NCI-H446 treated with DMSO at 0.1 percent for 48 hours (cell line): ENCODE results near the gene HOXD12.

Experiments used
- DNase-seq: peaks from one replicate; lab custom pipeline; 2025; lab: John Stamatoyannopoulos, UW

HOXD12 gene, protein sequence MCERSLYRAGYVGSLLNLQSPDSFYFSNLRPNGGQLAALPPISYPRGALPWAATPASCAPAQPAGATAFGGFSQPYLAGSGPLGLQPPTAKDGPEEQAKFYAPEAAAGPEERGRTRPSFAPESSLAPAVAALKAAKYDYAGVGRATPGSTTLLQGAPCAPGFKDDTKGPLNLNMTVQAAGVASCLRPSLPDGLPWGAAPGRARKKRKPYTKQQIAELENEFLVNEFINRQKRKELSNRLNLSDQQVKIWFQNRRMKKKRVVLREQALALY

DNA sequence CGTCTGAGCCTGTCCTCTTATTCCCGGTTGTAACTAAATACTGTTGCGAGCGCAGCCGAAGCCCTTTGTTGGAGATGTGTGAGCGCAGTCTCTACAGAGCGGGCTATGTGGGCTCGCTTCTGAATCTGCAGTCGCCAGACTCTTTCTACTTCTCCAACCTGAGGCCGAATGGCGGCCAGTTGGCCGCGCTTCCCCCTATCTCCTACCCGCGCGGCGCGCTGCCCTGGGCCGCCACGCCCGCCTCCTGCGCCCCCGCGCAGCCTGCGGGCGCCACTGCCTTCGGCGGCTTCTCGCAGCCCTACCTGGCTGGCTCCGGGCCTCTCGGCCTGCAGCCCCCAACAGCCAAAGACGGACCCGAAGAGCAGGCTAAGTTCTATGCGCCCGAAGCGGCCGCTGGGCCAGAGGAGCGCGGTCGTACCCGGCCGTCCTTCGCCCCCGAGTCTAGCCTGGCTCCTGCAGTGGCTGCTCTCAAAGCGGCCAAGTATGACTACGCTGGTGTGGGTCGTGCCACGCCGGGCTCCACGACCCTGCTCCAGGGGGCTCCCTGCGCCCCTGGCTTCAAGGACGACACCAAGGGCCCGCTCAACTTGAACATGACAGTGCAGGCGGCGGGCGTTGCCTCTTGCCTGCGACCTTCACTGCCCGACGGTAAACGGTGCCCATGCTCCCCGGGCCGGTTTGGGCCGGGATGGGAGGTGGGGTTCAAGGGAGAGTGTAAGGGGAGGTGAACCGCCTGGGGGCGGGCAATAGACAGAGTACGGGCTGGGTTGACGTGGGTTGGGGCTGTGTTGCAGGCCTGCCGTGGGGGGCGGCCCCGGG is at the start of gene HOXD12:
Gene HOXD12, plus strand, starts transcription at position 68 of the 819 bp plus-strand sequence. Its CDS starts 7 bp downstream, at position 75.
- no peak for DNase-seq

DNA sequence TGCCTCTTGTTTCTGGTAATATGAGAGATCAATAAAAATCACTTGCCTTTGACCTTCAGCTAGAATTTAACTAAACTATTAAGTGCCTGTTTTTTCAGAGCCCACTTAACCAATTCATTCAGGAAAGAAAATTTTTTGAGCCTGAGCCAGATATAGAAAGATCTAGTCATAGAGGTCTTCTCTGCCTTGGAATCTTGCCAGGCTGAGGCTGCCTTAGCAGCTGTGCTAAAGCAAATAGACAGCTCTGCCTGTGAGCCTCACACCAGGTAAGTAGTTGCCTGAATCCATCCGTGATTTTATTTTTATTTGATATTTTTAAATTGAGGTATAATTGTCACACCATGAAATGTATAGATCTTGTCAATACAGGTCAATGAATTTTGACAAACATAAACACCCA is 43.2 kb upstream of the HOXD12 start:
- peak; percentile 36 for DNase-seq

DNA sequence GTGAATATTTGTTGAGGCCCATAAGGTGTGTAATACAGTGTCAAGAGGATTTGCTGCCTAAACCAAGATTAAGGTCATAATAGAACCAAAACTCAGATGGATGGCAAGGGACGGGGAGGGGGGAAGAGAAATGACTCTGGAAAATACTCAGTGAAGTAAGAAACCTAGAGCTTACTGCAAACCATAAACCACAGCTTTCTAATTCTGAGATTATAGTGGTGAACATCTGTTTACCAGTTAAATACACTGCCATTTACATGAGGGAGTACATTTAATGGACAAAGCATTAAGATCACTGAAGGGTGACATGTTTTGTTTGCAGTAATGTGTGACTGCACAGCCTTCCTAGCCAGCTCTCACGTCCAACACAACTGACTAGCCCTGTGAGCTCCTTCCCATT is 35.6 kb upstream of the HOXD12 start:
- no peak for DNase-seq

- no peak for DNase-seq
Measured at GRCh38 chr2:176066645-176067588, 32.7 kb upstream of the HOXD12 start.

GRCh38 chr2:176067589-176068418 is 31.8 kb upstream of the HOXD12 start:
- DNase-seq: no peak

DNA sequence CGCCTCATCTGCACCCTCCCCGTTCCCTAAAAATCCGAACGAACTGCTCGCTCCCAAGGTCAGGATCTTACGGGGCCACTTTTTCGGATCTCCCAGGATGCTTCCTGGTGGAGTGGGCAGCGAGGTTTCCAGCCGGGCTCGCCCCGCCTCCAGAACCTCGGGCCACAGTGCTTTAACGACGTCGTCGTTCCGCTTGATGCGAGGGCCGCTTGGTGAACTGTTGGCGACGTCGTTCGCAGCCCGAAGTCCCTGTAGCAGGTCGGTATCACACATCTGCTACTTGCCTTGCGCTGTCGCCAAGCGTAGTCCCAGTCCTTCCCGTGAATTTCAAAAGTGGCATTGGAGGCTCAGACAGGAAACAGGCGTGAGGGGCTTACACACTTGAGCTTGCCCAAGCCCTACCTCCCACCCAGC is 31.2 kb upstream of the HOXD12 start:
- DNase-seq: no peak

DNA sequence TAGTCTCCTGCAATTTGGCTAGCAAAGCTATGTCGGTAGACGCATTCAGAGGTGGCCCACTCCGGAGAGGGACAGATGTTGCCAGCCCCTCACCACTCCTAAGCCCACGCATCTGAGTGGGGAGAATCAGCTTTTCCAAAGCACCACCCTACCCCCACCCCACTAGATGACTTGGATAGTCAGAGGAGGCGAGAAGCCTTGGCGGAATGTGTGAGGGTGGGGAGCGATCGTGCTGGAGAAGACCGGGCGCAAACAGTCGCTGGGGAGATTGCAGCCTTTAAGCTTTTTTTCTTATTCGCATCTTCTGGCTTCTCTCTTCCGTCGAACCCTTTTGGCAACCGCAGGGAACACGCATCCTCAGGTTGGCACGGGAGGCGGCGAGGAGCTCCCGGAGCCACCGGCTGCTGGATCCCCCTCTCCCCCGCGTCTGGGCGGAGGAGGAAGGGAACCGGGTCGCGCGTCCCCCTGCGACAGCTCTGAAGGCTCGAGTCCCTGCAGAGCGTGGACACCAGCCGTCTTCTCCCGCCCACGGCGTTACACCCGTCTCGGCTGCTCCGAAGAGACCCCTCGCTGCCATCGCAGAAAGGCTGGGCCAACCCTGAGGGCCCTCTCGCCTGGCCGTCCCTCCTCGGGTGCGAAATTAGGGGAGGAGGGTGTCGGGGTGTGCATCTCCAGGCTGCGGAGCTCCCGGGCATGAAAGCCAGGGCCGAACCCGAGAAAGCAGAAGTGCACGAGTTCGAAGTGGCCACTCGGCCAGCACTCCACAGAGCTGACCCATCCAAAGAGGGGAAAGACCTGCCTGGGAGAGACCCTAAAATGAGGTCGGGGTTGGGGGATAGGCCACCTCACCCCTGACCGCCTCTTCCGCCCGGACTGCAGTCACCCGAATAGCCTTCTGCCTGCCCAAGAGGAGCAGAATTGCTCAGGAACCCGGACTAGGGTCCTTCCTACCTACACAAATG is 28.0 kb upstream of the HOXD12 start:
- no peak for DNase-seq

GRCh38 chr2:176072292-176072669 is 27.3 kb upstream of the HOXD12 start:
- DNase-seq: no peak

DNA sequence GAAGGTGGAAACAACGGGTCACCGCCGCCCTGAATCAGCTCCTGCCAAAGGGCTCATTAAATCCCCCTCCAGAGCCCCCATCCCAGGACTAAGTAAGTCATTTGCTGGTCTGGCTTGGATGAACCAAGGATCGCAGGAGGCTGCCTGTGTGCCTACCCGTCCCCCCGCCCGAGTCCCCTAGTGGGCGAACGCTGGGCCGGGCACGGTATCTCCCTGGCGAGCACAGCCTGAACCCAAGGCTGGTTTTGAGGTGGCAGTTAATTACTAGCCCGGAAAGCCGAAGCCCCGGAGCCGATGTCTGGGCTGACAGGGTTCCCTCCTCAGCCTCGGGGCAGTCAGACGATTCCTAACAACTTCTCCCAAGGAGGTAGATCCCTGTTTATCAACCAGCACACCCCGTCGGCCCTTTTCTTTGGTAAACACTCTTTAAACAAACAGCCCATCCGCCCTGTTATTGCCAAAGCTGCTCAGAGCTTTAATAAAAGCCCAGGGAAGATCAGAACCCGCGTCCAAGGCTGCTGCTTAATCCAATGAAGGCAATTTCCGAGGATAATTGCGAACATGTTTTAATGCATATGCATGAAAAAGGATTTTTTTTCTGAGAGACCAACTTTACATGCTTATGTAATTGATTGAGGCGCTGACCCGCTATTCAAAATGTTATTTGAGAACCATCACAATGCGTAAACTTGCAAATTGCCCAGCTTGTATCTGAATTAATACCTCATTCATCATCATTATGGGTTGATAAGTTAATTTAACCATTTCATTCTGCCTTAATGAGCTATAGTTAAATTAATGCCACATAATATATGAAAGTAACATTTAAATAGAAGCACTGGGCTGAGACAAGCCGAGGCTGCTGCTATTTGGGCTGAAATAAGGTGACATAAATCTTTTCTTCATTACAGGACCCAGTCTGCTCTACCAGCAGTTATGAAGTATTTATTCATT is 26.4 kb upstream of the HOXD12 start:
- DNase-seq: no peak

- no peak for DNase-seq
Measured at GRCh38 chr2:176074919-176075425, 24.6 kb upstream of the HOXD12 start.

GRCh38 chr2:176075481-176075880 is 24.1 kb upstream of the HOXD12 start:
- DNase-seq: no peak

GRCh38 chr2:176076063-176076462 is 23.5 kb upstream of the HOXD12 start:
- no peak for DNase-seq

- DNase-seq: no peak
Measured at GRCh38 chr2:176076796-176077195, 22.8 kb upstream of the HOXD12 start.

DNA sequence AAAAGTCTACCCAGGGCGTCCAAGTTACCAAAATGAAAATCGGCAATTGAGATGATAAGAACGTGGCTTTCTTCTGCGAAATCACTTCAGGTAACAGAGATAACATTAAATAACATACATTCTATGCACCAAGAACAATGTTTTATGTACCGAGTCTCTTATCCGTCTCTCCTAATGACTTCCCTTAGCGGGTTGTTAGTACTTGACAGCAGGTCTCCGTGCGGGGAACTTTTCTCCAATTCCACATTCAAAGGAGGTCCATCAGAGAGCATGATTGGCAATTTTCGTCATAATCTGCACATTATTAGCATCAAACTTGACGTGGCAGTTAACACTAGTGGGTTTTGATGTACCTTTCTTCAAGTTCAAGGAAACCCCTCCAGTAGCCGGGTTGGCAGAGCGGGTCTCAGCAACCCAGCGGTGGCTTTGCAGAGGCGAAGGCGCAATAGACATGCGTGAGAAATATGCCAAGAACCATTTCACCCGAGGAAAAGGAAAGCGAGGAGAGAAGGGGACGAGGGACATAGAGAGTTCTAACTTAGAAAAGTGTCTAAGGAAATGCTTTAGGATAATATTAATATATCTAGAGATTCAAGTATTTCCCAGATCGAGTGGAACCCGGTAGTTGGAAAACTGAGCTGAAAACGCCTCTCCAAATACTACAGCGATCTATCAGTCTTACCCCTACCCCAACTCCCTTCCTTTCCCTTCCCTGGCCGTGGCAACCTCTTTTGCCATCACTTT is 20.9 kb upstream of the HOXD12 start:
- DNase-seq: no peak

DNA sequence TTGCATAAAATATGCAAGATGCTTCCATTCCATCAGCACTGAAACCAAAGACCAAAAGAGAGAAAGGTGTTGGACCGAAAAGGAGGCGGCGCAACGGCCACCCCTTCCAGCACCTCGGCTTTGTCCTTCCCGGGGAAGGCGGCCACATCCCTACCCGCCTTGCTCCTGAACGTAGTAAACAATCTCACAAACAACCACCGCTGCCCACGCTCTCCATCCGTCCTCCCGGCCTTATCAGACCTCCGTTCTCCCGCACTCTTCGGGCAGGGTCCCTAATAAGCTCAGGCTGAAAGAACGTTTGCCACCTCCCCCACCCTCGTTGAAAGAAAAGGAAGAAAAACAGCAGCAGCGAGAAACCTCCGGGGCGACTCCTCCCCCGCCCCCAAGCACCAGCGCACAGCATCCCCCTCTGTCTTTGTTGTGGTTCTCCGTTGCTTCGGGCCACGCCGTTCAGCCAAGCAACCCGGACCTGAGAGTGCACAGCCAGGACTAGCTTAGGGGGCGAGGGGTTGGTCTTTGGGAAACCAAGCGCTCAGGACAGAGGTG is 20.2 kb upstream of the HOXD12 start:
- no peak for DNase-seq

GRCh38 chr2:176079831-176080539 is 19.6 kb upstream of the HOXD12 start:
- DNase-seq: no peak
